Measurements from ENCODE around the gene ZMYM2. TPM values are rescaled to one million over a fixed set of nuclear protein-coding genes. Genes with fewer than 3 reads are reported as not detected.

ZMYM2 gene
- total and polyA plus RNA-seq, 2 of the 13 experiments (the other 11 are each of a cell fraction or from before 2014, with no cell fraction given), result 22.4 to 40.8 TPM

DNA sequence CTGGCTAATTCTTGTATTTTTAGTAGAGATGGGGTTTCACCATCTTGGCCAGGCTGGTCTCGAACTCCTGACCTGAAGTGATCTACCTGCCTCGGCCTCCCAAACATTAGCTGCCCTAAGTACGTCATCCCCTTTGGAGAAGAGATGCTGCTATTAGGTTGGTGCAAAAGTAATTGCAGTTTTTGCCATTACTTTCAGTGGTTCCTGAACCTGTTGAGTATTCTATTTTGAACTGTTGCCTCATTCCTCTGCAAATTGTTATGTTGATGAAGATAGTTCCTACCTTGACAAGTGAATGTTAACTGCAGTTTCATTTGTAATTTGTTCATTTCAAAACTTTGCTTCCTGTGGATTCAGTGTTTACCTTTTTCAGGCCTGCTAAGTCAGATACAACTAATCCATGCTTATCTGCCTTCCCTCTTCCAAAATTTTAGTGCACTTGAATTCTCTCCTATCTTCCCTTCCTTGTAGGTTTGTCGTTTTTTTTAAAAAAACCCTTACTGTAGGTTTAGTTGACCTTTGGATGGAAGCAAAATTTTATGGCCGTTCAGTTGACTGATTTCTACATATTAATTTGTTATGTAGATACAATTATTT lies 24.0 kb downstream of the ZMYM2 start:
- no peaks in the 10 kb centered on the region for H3K27me3 ChIP-seq (ENCODE audit: control insufficient read depth in 1 of 2, insufficient read depth in 2 of 2, low read length in 2 of 2)
- peaks cover 57% of the 10 kb centered on the region for H3K79me2 ChIP-seq (ENCODE audit: insufficient read depth, low read length)
- DNase-seq (ENCODE audit: low spot score) (no peak), ATAC-seq (no peak), FAIRE-seq (peak; percentile 15)
- TF ChIP-seq GATAD1 (CRISPR knock-in tag; IDR thresholded peaks at IDR 0.05) (no peak), ZBTB40 (IDR thresholded peaks at IDR 0.05) (peak; percentile 20; the same call in 1 of the 2 replicates), ZBTB40 (CRISPR knock-in tag; IDR thresholded peaks at IDR 0.05) (no peak), ZNF704 (CRISPR knock-in tag; IDR thresholded peaks at IDR 0.05; ENCODE audit: borderline replicate concordance) (no peak), DNMT3B (CRISPR knock-in tag; conservative IDR thresholded peaks at IDR 0.05) (no peak), CREB1 (IDR thresholded peaks at IDR 0.05) (no peak), CREB1 (CRISPR knock-in tag; IDR thresholded peaks at IDR 0.05) (no peak)
- peaks cover 0 to 7% of the 10 kb centered on the region in 2 experiments; a peak in 2 of 5 replicates for H3K36me3 ChIP-seq (replicated peaks in 1 of 2; ENCODE audit: control insufficient read depth in 1 of 2, insufficient read depth in 2 of 2, low read length in 2 of 2)
- no peak overlapping the region for H2AFZ ChIP-seq (ENCODE audit: low read length)
- no peaks in the 10 kb centered on the region for H3K9me3 ChIP-seq (ENCODE audit: low read length)
- H4K20me1 ChIP-seq (ENCODE audit: insufficient read depth, low read length), result peaks cover 32% of the 10 kb centered on the region
- BruUV-seq (replicated peaks), result no TSS peak
- peaks cover 7% of the 10 kb centered on the region; the same call in 1 of the 2 replicates for H3K4me1 ChIP-seq (ENCODE audit: insufficient read depth, low read length)
- intact Hi-C loops (cut with micrococcal nuclease; ENCODE audit: unreplicated experiment) (loop anchor here (5.0 kb wide), 1 partner anchor 180 kb away; the partner anchor contains the start of gene GJA3), in situ Hi-C loops (cut with HindIII; ENCODE audit: extremely low pct_ligation_motif_present, low pct_unique_long_range_greater_than_20kb) (no loop called here)
- H3K27ac ChIP-seq (ENCODE audit: extremely low read length, insufficient read depth, low read length), result no peak overlapping the region
- ChIA-PET CTCF (ENCODE audit: low intra/inter-chr PET ratio, low total read pairs) (no interaction called here), POLR2A (no interaction called here)
- H3K4me2 ChIP-seq (ENCODE audit: low read depth, low read length), result no peak overlapping the region
- H3K4me3 ChIP-seq (replicated peaks in 1 of 3; ENCODE audit: insufficient read depth in 1 of 3, low read depth in 2 of 3, low read length in 3 of 3), result no peak overlapping the region
- no peak overlapping the region for H3K9ac ChIP-seq (ENCODE audit: insufficient read depth, low read depth, low read length)
- WGBS (ENCODE audit: low lambda C conversion rate), result 96% methylated on average over 5 of the region's 5 CpGs
